AML-193 (cell line): ENCODE measurements around the gene COL28A1.

ENCODE experiments used
- DNase-seq, 2 experiments: peaks; one replicate each; lab custom pipeline; 2025; lab: John Stamatoyannopoulos, UW

COL28A1 gene

GRCh38 chr7:7535691-7536090 lies at the start of gene COL28A1:
Gene COL28A1 (minus strand): TSS chr7:7535873. CDS start chr7:7532875, 2,998 bp downstream.
- no peak for DNase-seq

- DNase-seq = no peak
Observed at GRCh38 chr7:7584653-7585052, 49.0 kb upstream of the COL28A1 start.

- no peak for DNase-seq
Observed at GRCh38 chr7:7583731-7584130, 48.1 kb upstream of the COL28A1 start.

GRCh38 chr7:7582596-7582995 lies 46.9 kb upstream of the COL28A1 start:
- no peak for DNase-seq

- no peak for DNase-seq
Observed at GRCh38 chr7:7581531-7582179, 46.0 kb upstream of the COL28A1 start.

GRCh38 chr7:7579638-7580037 lies 44.0 kb upstream of the COL28A1 start:
- no peak for DNase-seq

GRCh38 chr7:7577888-7578287 lies 42.2 kb upstream of the COL28A1 start:
- DNase-seq = peak; percentile 54 to 59

- no peak for DNase-seq
Observed at GRCh38 chr7:7576344-7576743, 40.7 kb upstream of the COL28A1 start.

GRCh38 chr7:7573701-7574100 lies 38.0 kb upstream of the COL28A1 start:
- no peak for DNase-seq

GRCh38 chr7:7570584-7570983 lies 34.9 kb upstream of the COL28A1 start:
- DNase-seq = no peak

- no peak for DNase-seq
Observed at GRCh38 chr7:7569615-7570014, 33.9 kb upstream of the COL28A1 start.

- DNase-seq = peak; percentile 37 to 53
Observed at GRCh38 chr7:7569081-7569527, 33.4 kb upstream of the COL28A1 start.

GRCh38 chr7:7568553-7568952 lies 32.9 kb upstream of the COL28A1 start:
- DNase-seq = no peak

- no peak for DNase-seq
Observed at GRCh38 chr7:7567898-7568531, 32.3 kb upstream of the COL28A1 start.

- DNase-seq = peak; percentile 57 to 59
Observed at GRCh38 chr7:7566651-7567611, 31.3 kb upstream of the COL28A1 start, which contains the start of gene MIOS. Gene MIOS (plus strand): TSS chr7:7566884. CDS start chr7:7572476, 5,592 bp downstream.

- no peak for DNase-seq
Observed at GRCh38 chr7:7565746-7566650, 30.3 kb upstream of the COL28A1 start.

- DNase-seq = no peak
Observed at GRCh38 chr7:7565018-7565680, 29.5 kb upstream of the COL28A1 start.

- peak in 1 of 2 experiments; percentile 8 for DNase-seq
Observed at GRCh38 chr7:7564323-7564780, 28.7 kb upstream of the COL28A1 start.

GRCh38 chr7:7563813-7564212 lies 28.1 kb upstream of the COL28A1 start:
- DNase-seq = no peak

- DNase-seq = no peak
Observed at GRCh38 chr7:7563269-7563668, 27.6 kb upstream of the COL28A1 start.

GRCh38 chr7:7562736-7563135 lies 27.1 kb upstream of the COL28A1 start:
- no peak for DNase-seq
